ENCODE results near the gene TINAGL1.

Gene TINAGL1

GRCh38 chr1:31607360-31607759 is 31.0 kb downstream of the TINAGL1 start:
- H3K27ac ChIP-seq (ENCODE audit: low read depth, low read length), result no peak overlapping the region
- H3K36me3 ChIP-seq (ENCODE audit: low read length), result no peaks in the 10 kb centered on the region
- H3K4me2 ChIP-seq (ENCODE audit: low read depth, low read length, poor library complexity, severe bottlenecking), result no peak overlapping the region
- no peaks in the 10 kb centered on the region for H3K79me2 ChIP-seq (ENCODE audit: insufficient read depth, low read length)
- no peak overlapping the region for H2AFZ ChIP-seq (ENCODE audit: low read depth, low read length, severe bottlenecking)
- H4K20me1 ChIP-seq (ENCODE audit: low read depth, low read length), result no peaks in the 10 kb centered on the region
- no peaks in the 10 kb centered on the region for H3K9me3 ChIP-seq (ENCODE audit: insufficient read depth, low read length)
- H3K27me3 ChIP-seq (ENCODE audit: low read length), result no peaks in the 10 kb centered on the region
- H3K4me3 ChIP-seq (ENCODE audit: insufficient read depth, low read length, poor library complexity, severe bottlenecking), result no peak overlapping the region
- H3K9ac ChIP-seq (ENCODE audit: low read length), result no peak overlapping the region
- TF ChIP-seq CTCF (IDR thresholded peaks at IDR 0.05; ENCODE audit: insufficient read depth, low read length, poor library complexity, severe bottlenecking) (no peak), EZH2phosphoT487 (conservative IDR thresholded peaks at IDR 0.05; ENCODE audit: low read length) (no peak)
- H3K9me2 ChIP-seq (replicated peaks; ENCODE audit: insufficient read depth, low read length), result no peaks in the 10 kb centered on the region
- H3F3A ChIP-seq (ENCODE audit: insufficient read depth), result no peaks in the 10 kb centered on the region

- H3K4me2 ChIP-seq (ENCODE audit: low read depth, low read length, poor library complexity, severe bottlenecking), result no peak overlapping the region
- H3K27me3 ChIP-seq (ENCODE audit: low read length), result no peaks in the 10 kb centered on the region
- H4K20me1 ChIP-seq (ENCODE audit: low read depth, low read length), result no peaks in the 10 kb centered on the region
- no peaks in the 10 kb centered on the region for H3K9me2 ChIP-seq (replicated peaks; ENCODE audit: insufficient read depth, low read length)
- H2AFZ ChIP-seq (ENCODE audit: low read depth, low read length, severe bottlenecking), result no peak overlapping the region
- H3K79me2 ChIP-seq (ENCODE audit: insufficient read depth, low read length), result no peaks in the 10 kb centered on the region
- no peak for TF ChIP-seq EZH2phosphoT487 (conservative IDR thresholded peaks at IDR 0.05; ENCODE audit: low read length)
- no peak for TF ChIP-seq CTCF (IDR thresholded peaks at IDR 0.05; ENCODE audit: insufficient read depth, low read length, poor library complexity, severe bottlenecking)
- no peak overlapping the region for H3K27ac ChIP-seq (ENCODE audit: low read depth, low read length)
- no peaks in the 10 kb centered on the region for H3F3A ChIP-seq (ENCODE audit: insufficient read depth)
- no peaks in the 10 kb centered on the region for H3K36me3 ChIP-seq (ENCODE audit: low read length)
- H3K4me3 ChIP-seq (ENCODE audit: insufficient read depth, low read length, poor library complexity, severe bottlenecking), result no peak overlapping the region
- H3K9me3 ChIP-seq (ENCODE audit: insufficient read depth, low read length), result no peaks in the 10 kb centered on the region
- no peak overlapping the region for H3K9ac ChIP-seq (ENCODE audit: low read length)
Observed at GRCh38 chr1:31609514-31610118, 33.3 kb downstream of the TINAGL1 start.

- H3K4me2 ChIP-seq (ENCODE audit: low read depth, low read length, poor library complexity, severe bottlenecking), result no peak overlapping the region
- TF ChIP-seq CTCF (IDR thresholded peaks at IDR 0.05; ENCODE audit: insufficient read depth, low read length, poor library complexity, severe bottlenecking), result no peak
- no peak for TF ChIP-seq EZH2phosphoT487 (conservative IDR thresholded peaks at IDR 0.05; ENCODE audit: low read length)
- no peaks in the 10 kb centered on the region for H3F3A ChIP-seq (ENCODE audit: insufficient read depth)
- no peak overlapping the region for H3K4me3 ChIP-seq (ENCODE audit: insufficient read depth, low read length, poor library complexity, severe bottlenecking)
- H3K27me3 ChIP-seq (ENCODE audit: low read length), result no peaks in the 10 kb centered on the region
- H2AFZ ChIP-seq (ENCODE audit: low read depth, low read length, severe bottlenecking), result no peak overlapping the region
- H3K79me2 ChIP-seq (ENCODE audit: insufficient read depth, low read length), result no peaks in the 10 kb centered on the region
- no peaks in the 10 kb centered on the region for H3K9me2 ChIP-seq (replicated peaks; ENCODE audit: insufficient read depth, low read length)
- no peak overlapping the region for H3K27ac ChIP-seq (ENCODE audit: low read depth, low read length)
- no peaks in the 10 kb centered on the region for H3K36me3 ChIP-seq (ENCODE audit: low read length)
- no peaks in the 10 kb centered on the region for H3K9me3 ChIP-seq (ENCODE audit: insufficient read depth, low read length)
- H4K20me1 ChIP-seq (ENCODE audit: low read depth, low read length), result no peaks in the 10 kb centered on the region
- H3K9ac ChIP-seq (ENCODE audit: low read length), result no peak overlapping the region
Observed at GRCh38 chr1:31614414-31615005, 38.2 kb downstream of the TINAGL1 start.
